Mucosa of stomach (tissue), 1 donor: ENCODE measurements around the gene ABHD4.
A peak's percentile ranks its signal among the peaks of the same experiment; 100 is the strongest.

ENCODE experiments used
- H3K27me3 ChIP-seq: one replicate; pipeline ENCODE4 v1.7.0; 2013; ENCODE audit warnings: mild to moderate bottlenecking, low read length; ENCODE audit not compliant: control insufficient read depth, insufficient read depth
- H3K36me3 ChIP-seq: one replicate; pipeline ENCODE4 v1.7.0; 2013; ENCODE audit warnings: low read length; ENCODE audit not compliant: control insufficient read depth, insufficient read depth
- H3K4me1 ChIP-seq: one replicate; pipeline ENCODE4 v1.7.0; 2013; ENCODE audit warnings: mild to moderate bottlenecking, low read length; ENCODE audit not compliant: control insufficient read depth, insufficient read depth
- H3K4me3 ChIP-seq: one replicate; pipeline ENCODE4 v1.7.0; 2013; ENCODE audit warnings: low read length
- H3K9ac ChIP-seq: one replicate; pipeline ENCODE4 v1.7.0; 2013; ENCODE audit warnings: mild to moderate bottlenecking, low read length, moderate library complexity
- H3K9me3 ChIP-seq: one replicate; pipeline ENCODE4 v1.7.0; 2013; ENCODE audit warnings: mild to moderate bottlenecking, low read length, moderate library complexity; ENCODE audit not compliant: control insufficient read depth
- donor health status: Pancreatic carcinoma.

The ABHD4 gene

GRCh38 chr14:22556021-22556989 lies 41.8 kb upstream of the ABHD4 start:
- H3K9ac ChIP-seq: peak overlapping the region; percentile 65
- peak overlapping the region; percentile 23 for H3K4me3 ChIP-seq
- H3K36me3 ChIP-seq: no peaks in the 10 kb centered on the region
- peaks cover 55% of the 10 kb centered on the region for H3K4me1 ChIP-seq
- H3K9me3 ChIP-seq: no peaks in the 10 kb centered on the region
- H3K27me3 ChIP-seq: no peaks in the 10 kb centered on the region

- no peaks in the 10 kb centered on the region for H3K27me3 ChIP-seq
- peak overlapping the region; percentile 65 for H3K9ac ChIP-seq
- H3K36me3 ChIP-seq: no peaks in the 10 kb centered on the region
- no peaks in the 10 kb centered on the region for H3K9me3 ChIP-seq
- H3K4me1 ChIP-seq: peaks cover 63% of the 10 kb centered on the region
- H3K4me3 ChIP-seq: peak overlapping the region; percentile 23
These were observed 41.0 kb upstream of the ABHD4 start for GRCh38 chr14:22556990-22557623.

GRCh38 chr14:22557846-22558220 lies 40.3 kb upstream of the ABHD4 start:
- no peak overlapping the region for H3K4me3 ChIP-seq
- H3K36me3 ChIP-seq: no peaks in the 10 kb centered on the region
- H3K4me1 ChIP-seq: peaks cover 71% of the 10 kb centered on the region
- H3K9me3 ChIP-seq: no peaks in the 10 kb centered on the region
- peak overlapping the region; percentile 65 for H3K9ac ChIP-seq
- H3K27me3 ChIP-seq: no peaks in the 10 kb centered on the region

- no peaks in the 10 kb centered on the region for H3K27me3 ChIP-seq
- H3K36me3 ChIP-seq: no peaks in the 10 kb centered on the region
- peaks cover 75% of the 10 kb centered on the region for H3K4me1 ChIP-seq
- H3K4me3 ChIP-seq: no peak overlapping the region
- no peaks in the 10 kb centered on the region for H3K9me3 ChIP-seq
- peak overlapping the region; percentile 65 for H3K9ac ChIP-seq
These were observed 39.7 kb upstream of the ABHD4 start for GRCh38 chr14:22558221-22558913.

- Histone ChIP-seq H3K4me3 (no peak overlapping the region), H3K4me1 (peaks cover 80% of the 10 kb centered on the region), H3K9me3 (no peaks in the 10 kb centered on the region), H3K27me3 (no peaks in the 10 kb centered on the region), H3K36me3 (no peaks in the 10 kb centered on the region), H3K9ac (no peak overlapping the region)
These were observed 39.1 kb upstream of the ABHD4 start for GRCh38 chr14:22559041-22559440.

GRCh38 chr14:22560662-22561365 lies 37.3 kb upstream of the ABHD4 start:
- no peaks in the 10 kb centered on the region for H3K9me3 ChIP-seq
- H3K36me3 ChIP-seq: no peaks in the 10 kb centered on the region
- H3K9ac ChIP-seq: peak overlapping the region; percentile 6
- H3K4me3 ChIP-seq: no peak overlapping the region
- peaks cover 97% of the 10 kb centered on the region for H3K4me1 ChIP-seq
- no peaks in the 10 kb centered on the region for H3K27me3 ChIP-seq

- no peak overlapping the region for H3K4me3 ChIP-seq
- peak overlapping the region; percentile 33 for H3K9ac ChIP-seq
- H3K9me3 ChIP-seq: no peaks in the 10 kb centered on the region
- peaks cover 97% of the 10 kb centered on the region for H3K4me1 ChIP-seq
- no peaks in the 10 kb centered on the region for H3K27me3 ChIP-seq
- no peaks in the 10 kb centered on the region for H3K36me3 ChIP-seq
These were observed 36.8 kb upstream of the ABHD4 start for GRCh38 chr14:22561366-22561660.

- Histone ChIP-seq H3K27me3 (no peaks in the 10 kb centered on the region), H3K4me3 (no peak overlapping the region), H3K36me3 (no peaks in the 10 kb centered on the region), H3K4me1 (peaks cover 94% of the 10 kb centered on the region), H3K9me3 (no peaks in the 10 kb centered on the region), H3K9ac (peak overlapping the region; percentile 33)
These were observed 36.2 kb upstream of the ABHD4 start for GRCh38 chr14:22561661-22562579.

- Histone ChIP-seq H3K36me3 (no peaks in the 10 kb centered on the region), H3K4me3 (no peak overlapping the region), H3K4me1 (peaks cover 81% of the 10 kb centered on the region), H3K27me3 (no peaks in the 10 kb centered on the region), H3K9ac (no peak overlapping the region), H3K9me3 (no peaks in the 10 kb centered on the region)
These were observed 34.1 kb upstream of the ABHD4 start for GRCh38 chr14:22563987-22564386.

- no peaks in the 10 kb centered on the region for H3K36me3 ChIP-seq
- H3K9ac ChIP-seq: no peak overlapping the region
These were observed 33.6 kb upstream of the ABHD4 start for GRCh38 chr14:22564463-22564862.

GRCh38 chr14:22565391-22565945 lies 32.6 kb upstream of the ABHD4 start:
- H3K9ac ChIP-seq: no peak overlapping the region
- H3K36me3 ChIP-seq: no peaks in the 10 kb centered on the region
- H3K9me3 ChIP-seq: no peaks in the 10 kb centered on the region
- H3K27me3 ChIP-seq: no peaks in the 10 kb centered on the region
- H3K4me1 ChIP-seq: peaks cover 75% of the 10 kb centered on the region
- H3K4me3 ChIP-seq: no peak overlapping the region

More at GRCh38 chr14:22564463-22564862, 33.6 kb upstream of the ABHD4 start:
- Histone ChIP-seq H3K27me3 (no peaks in the 10 kb centered on the region), H3K4me1 (peaks cover 76% of the 10 kb centered on the region), H3K9me3 (no peaks in the 10 kb centered on the region), H3K4me3 (no peak overlapping the region)
